Bronchial epithelial cell (primary cell): ENCODE measurements around the gene UBTD1. TPM values are rescaled to one million over a fixed set of nuclear protein-coding genes. Genes with fewer than 3 reads are reported as not detected.

Source experiments
- DNase-seq: peaks from one replicate; pipeline ENCODE4 v3.0.0-alpha.2; 2010; ENCODE audit warnings: low read depth
- FAIRE-seq: peaks from 2 replicates; lab custom pipeline; 2011; peaks lifted over from hg19 to GRCh38; lab: Jason Lieb, UNC
- H3K27me3 ChIP-seq: 2 replicates; pipeline ENCODE4 v1.5.1; 2011; ENCODE audit warnings: low read length; ENCODE audit not compliant: control insufficient read depth, insufficient read depth
- H3K36me3 ChIP-seq: 2 replicates; pipeline ENCODE4 v1.5.1; 2011; ENCODE audit warnings: low read length; ENCODE audit not compliant: control insufficient read depth, insufficient read depth
- H3K4me3 ChIP-seq: 2 replicates; pipeline ENCODE4 v1.5.1; 2011; ENCODE audit warnings: mild to moderate bottlenecking, low read depth, low read length, control low read depth
- total RNA-seq: library from RNA; depleted of rRNA; stranded (reverse); fragments of >200 nt; gene quantifications from 2 replicates; pipeline ENCODE4 v1.2.1, GENCODE V29; 2014
- TF ChIP-seq, protein P1 (sequence below): IDR thresholded peaks from 2 replicates; pipeline ENCODE4 v1.5.1; 2011; ENCODE audit warnings: mild to moderate bottlenecking, moderate library complexity, low read length, control low read depth, inconsistent platforms; ENCODE audit not compliant: insufficient read depth, severe bottlenecking

UBTD1 gene, protein sequence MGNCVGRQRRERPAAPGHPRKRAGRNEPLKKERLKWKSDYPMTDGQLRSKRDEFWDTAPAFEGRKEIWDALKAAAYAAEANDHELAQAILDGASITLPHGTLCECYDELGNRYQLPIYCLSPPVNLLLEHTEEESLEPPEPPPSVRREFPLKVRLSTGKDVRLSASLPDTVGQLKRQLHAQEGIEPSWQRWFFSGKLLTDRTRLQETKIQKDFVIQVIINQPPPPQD
- total RNA-seq = 11.1 and 12.4 TPM in 2 replicates

DNA sequence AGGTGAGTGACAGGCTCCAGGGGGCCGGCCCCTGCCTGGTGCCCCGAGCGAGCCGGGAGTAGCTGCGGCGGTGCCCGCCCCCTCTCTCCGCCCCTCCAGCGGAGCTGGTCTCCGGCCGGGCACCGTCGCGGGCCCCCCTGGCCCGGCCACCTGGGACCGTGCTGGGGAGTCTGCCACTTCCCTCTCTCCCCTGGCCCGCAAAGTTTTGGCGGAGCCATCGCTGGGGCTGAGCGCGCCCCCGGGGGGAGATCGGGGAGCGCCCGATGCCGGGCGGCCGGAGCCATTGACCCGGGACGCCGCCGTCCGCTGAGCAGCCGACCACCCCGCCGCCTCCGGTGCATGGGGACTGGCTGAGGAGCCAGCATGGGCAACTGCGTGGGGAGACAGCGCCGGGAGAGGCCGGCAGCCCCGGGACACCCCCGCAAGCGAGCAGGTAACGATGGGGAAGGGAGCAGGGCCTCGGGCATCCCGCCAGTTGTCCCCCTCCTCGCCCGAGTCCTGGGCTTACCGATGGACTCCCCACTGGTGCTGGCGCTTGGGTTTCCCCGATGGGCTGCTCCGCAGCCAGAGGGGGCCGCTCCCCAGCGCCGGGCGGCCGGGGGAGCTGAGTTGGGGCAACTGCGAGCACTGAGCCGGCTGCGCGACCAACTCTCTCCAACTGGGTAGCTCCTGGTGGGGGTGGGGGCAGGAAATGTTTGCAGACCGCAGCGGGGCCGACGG, at the start of gene UBTD1:
Gene UBTD1, plus strand, starts transcription at position 84 of the 720 bp plus-strand sequence. Its CDS starts 280 bp downstream, at position 364.
- TF ChIP-seq, protein P1, sequence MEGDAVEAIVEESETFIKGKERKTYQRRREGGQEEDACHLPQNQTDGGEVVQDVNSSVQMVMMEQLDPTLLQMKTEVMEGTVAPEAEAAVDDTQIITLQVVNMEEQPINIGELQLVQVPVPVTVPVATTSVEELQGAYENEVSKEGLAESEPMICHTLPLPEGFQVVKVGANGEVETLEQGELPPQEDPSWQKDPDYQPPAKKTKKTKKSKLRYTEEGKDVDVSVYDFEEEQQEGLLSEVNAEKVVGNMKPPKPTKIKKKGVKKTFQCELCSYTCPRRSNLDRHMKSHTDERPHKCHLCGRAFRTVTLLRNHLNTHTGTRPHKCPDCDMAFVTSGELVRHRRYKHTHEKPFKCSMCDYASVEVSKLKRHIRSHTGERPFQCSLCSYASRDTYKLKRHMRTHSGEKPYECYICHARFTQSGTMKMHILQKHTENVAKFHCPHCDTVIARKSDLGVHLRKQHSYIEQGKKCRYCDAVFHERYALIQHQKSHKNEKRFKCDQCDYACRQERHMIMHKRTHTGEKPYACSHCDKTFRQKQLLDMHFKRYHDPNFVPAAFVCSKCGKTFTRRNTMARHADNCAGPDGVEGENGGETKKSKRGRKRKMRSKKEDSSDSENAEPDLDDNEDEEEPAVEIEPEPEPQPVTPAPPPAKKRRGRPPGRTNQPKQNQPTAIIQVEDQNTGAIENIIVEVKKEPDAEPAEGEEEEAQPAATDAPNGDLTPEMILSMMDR = peak; percentile 12
- Histone ChIP-seq H3K36me3 (peaks cover 2% of the 10 kb centered on the region), H3K4me3 (peak within 1 kb of the TSS; percentile 96), H3K27me3 (no peaks in the 10 kb centered on the region)
- DNase-seq = peak; percentile 35
- no peak for FAIRE-seq

DNA sequence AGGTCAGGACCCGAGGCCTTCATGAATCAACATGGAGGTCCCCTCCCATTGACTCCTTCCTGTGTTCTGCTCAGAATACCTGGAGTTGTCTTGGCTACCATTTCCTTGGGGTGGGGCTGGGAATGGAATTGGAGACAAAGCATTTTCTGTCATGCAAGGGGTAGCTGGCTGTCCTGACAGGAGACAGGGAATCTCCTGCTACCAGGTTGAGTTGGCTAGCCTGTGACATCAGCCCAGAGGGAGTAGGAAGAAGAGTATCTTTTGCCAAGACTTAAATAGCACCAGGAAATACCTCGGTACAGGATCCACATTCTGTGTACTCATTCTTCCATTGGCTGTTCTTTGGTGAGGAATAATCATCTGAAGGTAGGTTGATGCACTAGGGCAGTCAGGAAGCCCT, 47.9 kb upstream of the UBTD1 start:
- TF ChIP-seq, protein P1 = no peak
- H3K4me3 ChIP-seq = no peak overlapping the region
- DNase-seq (peak; percentile 33), FAIRE-seq (peak; percentile 85)
- peaks cover 5% of the 10 kb centered on the region for H3K36me3 ChIP-seq
- H3K27me3 ChIP-seq = no peaks in the 10 kb centered on the region

DNA sequence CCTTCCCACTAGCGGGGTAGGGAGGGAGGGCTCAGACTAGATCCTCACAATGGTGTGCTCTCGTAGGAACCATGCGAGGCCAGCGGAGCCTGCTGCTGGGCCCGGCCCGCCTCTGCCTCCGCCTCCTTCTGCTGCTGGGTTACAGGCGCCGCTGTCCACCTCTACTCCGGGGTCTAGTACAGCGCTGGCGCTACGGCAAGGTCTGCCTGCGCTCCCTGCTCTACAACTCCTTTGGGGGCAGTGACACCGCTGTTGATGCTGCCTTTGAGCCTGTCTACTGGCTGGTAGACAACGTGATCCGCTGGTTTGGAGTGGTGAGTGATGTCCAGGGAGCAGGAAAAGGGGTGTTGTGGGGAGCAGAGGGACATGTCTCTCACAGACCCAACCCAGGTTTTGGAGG, 47.1 kb upstream of the UBTD1 start:
- FAIRE-seq (no peak), DNase-seq (no peak)
- no peak overlapping the region for H3K4me3 ChIP-seq
- H3K27me3 ChIP-seq = no peaks in the 10 kb centered on the region
- H3K36me3 ChIP-seq = peaks cover 7% of the 10 kb centered on the region
- TF ChIP-seq, protein P1 = no peak

DNA sequence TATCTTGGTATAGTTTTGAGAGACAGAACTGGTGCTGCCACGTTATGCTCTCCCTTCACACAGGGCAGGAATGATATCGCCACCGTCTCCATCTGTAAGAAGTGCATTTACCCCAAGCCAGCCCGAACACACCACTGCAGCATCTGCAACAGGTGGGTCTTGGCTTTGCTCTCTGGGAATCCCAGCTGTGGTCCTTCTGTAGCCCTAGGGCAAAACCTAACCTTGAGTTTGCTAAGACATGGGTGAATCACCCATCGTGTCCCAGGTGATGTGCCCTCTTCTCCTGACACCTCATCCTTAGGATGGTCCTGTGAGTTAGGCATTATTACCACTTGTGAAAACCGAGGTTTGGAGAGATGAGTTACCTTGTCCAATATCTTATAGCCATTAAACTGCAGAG, 46.4 kb upstream of the UBTD1 start:
- Histone ChIP-seq H3K36me3 (peaks cover 9% of the 10 kb centered on the region), H3K27me3 (no peaks in the 10 kb centered on the region), H3K4me3 (no peak overlapping the region)
- DNase-seq (no peak), FAIRE-seq (no peak)
- TF ChIP-seq, protein P1 = no peak

DNA sequence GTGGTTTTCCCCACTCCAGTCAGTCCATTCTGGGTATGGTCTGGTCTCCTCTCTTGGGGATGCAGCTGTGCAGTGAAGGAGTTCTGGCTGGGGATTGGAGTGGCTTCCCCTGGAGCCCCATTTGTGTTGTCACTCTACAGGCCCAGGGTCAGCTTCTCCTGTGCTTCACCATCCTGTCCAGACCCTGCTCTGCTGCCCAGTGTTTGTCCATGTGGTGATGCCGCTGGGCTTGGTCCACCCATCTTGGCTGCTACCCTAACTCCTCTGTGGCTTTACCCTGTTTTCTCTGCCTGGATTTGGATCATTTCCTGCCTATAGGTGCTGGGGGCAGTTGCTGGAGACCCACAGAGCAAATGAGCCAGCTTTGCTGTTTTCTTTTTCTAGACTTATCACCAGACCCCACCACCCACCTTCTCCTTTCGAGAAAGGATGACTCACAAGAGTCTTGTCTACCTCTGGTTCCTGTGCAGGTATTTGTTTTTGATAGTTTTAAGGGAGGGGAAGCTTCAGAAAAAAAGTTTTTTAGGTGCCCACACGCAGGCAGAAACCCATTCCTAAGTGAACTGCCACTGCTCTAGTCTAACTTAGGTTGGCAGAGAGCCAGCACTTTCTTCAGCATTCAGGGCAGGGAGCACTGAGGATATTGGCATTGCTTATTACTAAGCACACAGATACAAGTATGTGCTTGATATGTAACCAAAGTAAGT, 44.2 kb upstream of the UBTD1 start:
- Histone ChIP-seq H3K27me3 (no peaks in the 10 kb centered on the region), H3K36me3 (peaks cover 14% of the 10 kb centered on the region), H3K4me3 (no peak overlapping the region)
- peak; percentile 82 for DNase-seq
- TF ChIP-seq, protein P1 = no peak
- FAIRE-seq = no peak
